Adipocyte (in vitro differentiated cells): Measurements from ENCODE around the gene VIT.

ENCODE experiments used
- DNase-seq: peaks from one replicate; pipeline ENCODE4 v3.0.0-alpha.2; 2015; ENCODE audit warnings: low read depth
- H3K27me3 ChIP-seq: replicated peaks from 2 replicates; pipeline ENCODE4 v1.7.0; 2013; ENCODE audit warnings: mild to moderate bottlenecking, low read length, moderate library complexity; ENCODE audit not compliant: control insufficient read depth, insufficient read depth
- H3K36me3 ChIP-seq: 2 replicates; pipeline ENCODE4 v1.7.0; 2013; ENCODE audit warnings: low read length, mild to moderate bottlenecking, moderate library complexity; ENCODE audit not compliant: control insufficient read depth, insufficient read depth, severe bottlenecking
- H3K4me1 ChIP-seq: 2 replicates; pipeline ENCODE4 v1.7.0; 2013; ENCODE audit warnings: mild to moderate bottlenecking, low read length, moderate library complexity; ENCODE audit not compliant: control insufficient read depth, insufficient read depth
- H3K4me3 ChIP-seq: 2 replicates; pipeline ENCODE4 v1.7.0; 2013; ENCODE audit warnings: mild to moderate bottlenecking, low read length, moderate library complexity
- H3K9ac ChIP-seq: 2 replicates; pipeline ENCODE4 v1.7.0; 2013; ENCODE audit warnings: mild to moderate bottlenecking, low read length, moderate library complexity
- H3K9me3 ChIP-seq: 2 replicates; pipeline ENCODE4 v1.7.0; 2013; ENCODE audit warnings: mild to moderate bottlenecking, low read length, moderate library complexity; ENCODE audit not compliant: control insufficient read depth

Gene VIT

DNA sequence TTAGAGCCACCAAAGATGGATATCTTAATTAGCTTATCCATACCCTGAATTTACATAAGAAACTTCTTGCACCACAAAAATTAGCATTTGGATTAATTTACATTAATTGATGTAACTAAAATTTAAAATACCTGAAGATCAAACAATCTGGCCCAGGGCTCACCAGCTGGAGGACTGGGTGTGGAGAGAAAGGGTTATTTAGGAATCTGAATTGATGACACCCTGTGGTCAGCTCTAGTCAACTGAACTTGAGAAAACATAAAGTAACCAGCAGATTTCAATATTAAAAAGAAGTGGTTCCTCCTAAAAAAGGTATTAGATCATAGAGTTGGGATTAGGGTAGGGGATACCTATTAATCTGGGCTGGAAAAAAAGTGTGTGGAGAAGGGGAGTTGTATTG is 147.3 kb downstream of the VIT start:
- Histone ChIP-seq H3K27me3 (no peaks in the 10 kb centered on the region), H3K4me1 (peaks cover 10% of the 10 kb centered on the region), H3K9ac (no peak overlapping the region), H3K4me3 (no peak overlapping the region), H3K9me3 (no peaks in the 10 kb centered on the region), H3K36me3 (peaks cover 14% of the 10 kb centered on the region)
- no peak for DNase-seq

DNA sequence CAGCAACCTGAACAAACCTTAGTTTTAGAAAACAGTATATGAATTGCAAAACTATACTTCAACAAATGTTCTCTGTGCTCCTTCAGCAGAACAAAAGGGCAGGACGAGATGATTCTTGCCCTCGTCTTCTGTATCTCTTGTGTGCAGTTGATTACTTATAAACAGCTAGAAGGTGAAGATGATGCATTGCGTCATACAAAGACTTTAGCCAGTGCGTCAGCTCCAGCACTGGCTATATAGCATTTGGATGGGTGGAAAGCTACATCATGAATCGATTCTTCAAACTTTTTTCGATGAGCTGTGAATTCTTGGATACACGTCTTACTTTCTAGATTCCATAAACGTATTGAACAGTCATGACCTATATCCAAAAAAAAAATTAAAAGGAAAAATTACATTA is 152.8 kb downstream of the VIT start:
- no peak for DNase-seq
- Histone ChIP-seq H3K4me1 (no peaks in the 10 kb centered on the region), H3K9ac (no peak overlapping the region)

DNA sequence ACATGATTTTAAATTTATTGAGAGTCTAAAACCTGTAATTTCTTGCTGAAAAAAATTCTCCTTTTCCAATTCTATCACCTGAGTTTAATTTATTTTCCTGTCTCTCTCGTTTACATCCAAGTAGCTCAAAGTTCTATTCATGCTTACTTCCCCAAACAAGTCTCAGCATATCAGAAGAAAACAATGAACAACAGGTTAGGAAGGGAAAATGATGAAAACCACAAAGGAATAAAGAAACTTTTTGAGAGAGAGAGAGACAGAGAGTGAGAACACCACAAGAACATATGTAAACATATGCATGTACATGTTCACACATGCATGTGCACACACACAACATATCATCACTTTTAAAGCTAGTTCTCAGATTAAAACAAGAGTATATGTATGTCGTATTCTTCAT is 157.7 kb downstream of the VIT start:
- H3K4me1 ChIP-seq = no peaks in the 10 kb centered on the region
- no peak overlapping the region for H3K4me3 ChIP-seq
- H3K9ac ChIP-seq = no peak overlapping the region
- DNase-seq = no peak
- H3K27me3 ChIP-seq = no peaks in the 10 kb centered on the region
- H3K9me3 ChIP-seq = no peaks in the 10 kb centered on the region
- H3K36me3 ChIP-seq = peaks cover 51% of the 10 kb centered on the region

More for the DNA sequence above, 152.8 kb downstream of the VIT start:
- no peaks in the 10 kb centered on the region for H3K27me3 ChIP-seq
- H3K4me3 ChIP-seq = no peak overlapping the region
- H3K36me3 ChIP-seq = peaks cover 35% of the 10 kb centered on the region
- H3K9me3 ChIP-seq = no peaks in the 10 kb centered on the region

DNA sequence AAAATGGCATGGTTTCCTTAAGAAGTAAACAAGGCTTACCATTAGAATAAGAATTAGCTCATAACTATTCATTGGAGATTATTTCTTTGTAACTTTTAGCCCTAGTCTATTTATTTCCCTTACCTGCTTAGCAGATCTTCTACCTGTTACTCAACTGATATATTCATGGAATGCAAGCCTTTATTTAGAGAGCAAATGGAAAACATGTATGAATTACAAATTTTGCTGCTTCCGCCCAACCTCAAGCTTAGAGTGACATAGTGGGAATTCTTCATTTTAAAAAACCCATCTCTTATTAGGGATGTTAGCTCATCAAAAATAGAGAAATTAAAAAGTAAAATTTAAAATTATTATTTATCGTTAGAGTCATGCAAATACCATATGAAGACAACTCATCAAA is 158.9 kb downstream of the VIT start:
- H3K36me3 ChIP-seq = peaks cover 45% of the 10 kb centered on the region
- no peaks in the 10 kb centered on the region for H3K4me1 ChIP-seq
- H3K4me3 ChIP-seq = no peak overlapping the region
- no peaks in the 10 kb centered on the region for H3K9me3 ChIP-seq
- H3K9ac ChIP-seq = no peak overlapping the region
- no peak for DNase-seq
- H3K27me3 ChIP-seq = no peaks in the 10 kb centered on the region

DNA sequence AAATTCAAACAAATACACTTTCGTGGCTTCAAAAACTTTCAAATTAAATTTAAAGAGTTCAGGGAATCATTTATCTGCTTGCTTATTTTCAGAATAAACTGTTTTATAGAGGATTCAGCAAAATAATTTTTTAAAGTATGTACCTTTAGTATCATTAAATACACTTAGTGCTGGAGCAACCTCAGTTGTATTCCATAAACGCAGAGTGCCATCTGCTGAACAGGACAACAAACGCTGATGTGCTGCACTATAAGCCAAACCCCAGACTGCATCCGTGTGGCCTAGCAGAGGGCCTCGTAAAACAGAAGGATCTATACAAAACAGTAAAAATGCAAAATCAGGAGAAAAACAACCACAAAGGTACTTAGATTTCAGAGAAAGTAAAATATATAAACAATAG is 161.2 kb downstream of the VIT start:
- Histone ChIP-seq H3K4me3 (no peak overlapping the region), H3K4me1 (no peaks in the 10 kb centered on the region), H3K9ac (no peak overlapping the region), H3K27me3 (no peaks in the 10 kb centered on the region), H3K36me3 (peaks cover 44% of the 10 kb centered on the region), H3K9me3 (no peaks in the 10 kb centered on the region)
- DNase-seq = no peak

DNA sequence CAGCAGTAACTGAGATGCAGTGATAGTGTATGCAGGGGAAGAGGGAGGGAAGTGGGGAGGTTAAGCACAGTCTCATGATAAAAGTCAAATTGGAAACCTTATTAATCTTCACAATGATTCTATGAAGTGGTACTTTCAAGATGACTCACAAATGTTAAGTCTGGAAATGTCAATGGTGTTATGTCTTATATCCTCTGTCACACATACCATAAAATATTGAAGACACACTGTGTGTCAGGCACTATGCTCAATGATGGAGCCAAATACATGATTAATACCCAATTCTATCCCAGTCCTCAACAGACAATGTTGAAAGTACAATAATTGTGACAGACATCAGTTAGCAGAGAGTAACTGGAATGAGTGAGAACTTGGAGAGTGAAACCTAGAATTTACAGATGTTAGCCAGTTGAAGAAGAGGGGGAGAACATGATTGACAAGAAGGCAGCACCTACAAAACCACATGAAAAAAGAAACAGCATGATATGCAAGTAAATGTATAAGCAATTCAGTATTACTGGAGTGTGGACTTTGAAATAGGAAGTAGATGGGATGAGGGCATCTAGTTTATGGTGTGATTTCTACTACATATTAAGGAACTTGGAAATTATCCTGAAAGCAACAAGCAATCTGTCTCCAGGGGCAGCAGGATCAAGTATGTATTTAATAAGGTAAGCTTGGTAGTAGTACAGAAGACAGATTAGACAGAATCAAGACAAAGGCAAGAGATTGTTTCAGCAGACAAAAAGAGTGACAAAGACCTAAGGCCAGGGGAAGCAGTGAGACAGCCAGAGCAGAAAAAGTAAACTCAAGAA is 162.3 kb downstream of the VIT start:
- Histone ChIP-seq H3K9ac (no peak overlapping the region), H3K4me3 (no peak overlapping the region), H3K36me3 (peaks cover 44% of the 10 kb centered on the region), H3K4me1 (no peaks in the 10 kb centered on the region), H3K9me3 (no peaks in the 10 kb centered on the region), H3K27me3 (no peaks in the 10 kb centered on the region)
- DNase-seq = no peak

DNA sequence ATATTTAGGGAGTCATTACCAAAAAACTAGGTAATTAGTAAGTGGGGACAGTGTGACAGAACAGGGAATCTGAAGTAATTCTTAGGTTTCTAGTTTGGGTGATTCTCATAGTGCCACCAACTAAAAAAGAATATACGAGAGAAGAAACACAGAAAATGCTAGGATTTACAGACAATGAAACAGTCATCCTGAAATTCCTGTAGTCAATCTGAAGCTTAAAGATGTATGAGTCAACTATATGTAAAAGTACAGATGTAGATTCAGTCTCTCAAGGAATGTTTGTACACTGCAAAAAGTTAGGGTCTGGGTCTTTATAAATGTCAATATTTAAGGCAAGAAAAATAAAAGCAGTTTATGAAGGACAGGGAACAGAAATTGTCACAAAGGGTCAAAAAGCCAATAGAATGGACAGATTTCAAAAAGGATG is 162.9 kb downstream of the VIT start:
- H3K4me3 ChIP-seq = no peak overlapping the region
- H3K36me3 ChIP-seq = peaks cover 44% of the 10 kb centered on the region
- no peaks in the 10 kb centered on the region for H3K27me3 ChIP-seq
- H3K9me3 ChIP-seq = no peaks in the 10 kb centered on the region
- H3K4me1 ChIP-seq = no peaks in the 10 kb centered on the region
- peak; percentile 3 for DNase-seq
- H3K9ac ChIP-seq = no peak overlapping the region

DNA sequence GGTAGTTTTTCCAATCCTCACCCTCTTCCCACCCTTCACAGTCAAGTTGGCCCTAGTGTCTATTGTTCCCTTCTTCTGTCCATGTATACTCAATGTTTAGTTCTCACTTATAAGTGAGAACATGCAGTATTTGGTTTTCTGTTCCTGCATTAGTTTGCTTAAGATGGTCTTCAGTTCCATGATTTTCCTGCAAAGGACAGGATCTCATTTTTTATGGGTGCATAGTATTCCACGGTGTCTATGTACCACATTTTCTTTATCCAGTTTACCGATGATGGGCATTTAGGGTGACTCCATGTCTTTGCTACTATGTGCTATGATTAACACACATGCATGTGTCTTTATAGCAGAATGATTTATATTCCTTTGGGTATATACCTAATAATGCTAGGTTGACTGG is 165.4 kb downstream of the VIT start:
- DNase-seq = no peak
- H3K9ac ChIP-seq = no peak overlapping the region
- no peaks in the 10 kb centered on the region for H3K27me3 ChIP-seq
- H3K4me1 ChIP-seq = no peaks in the 10 kb centered on the region
- no peaks in the 10 kb centered on the region for H3K9me3 ChIP-seq
- peaks cover 34% of the 10 kb centered on the region for H3K36me3 ChIP-seq
- H3K4me3 ChIP-seq = no peak overlapping the region
